Neural cell (in vitro differentiated cells): ENCODE results near the gene TSSK6. TPM values are rescaled to one million over a fixed set of nuclear protein-coding genes. Genes with fewer than 3 reads are reported as not detected.

ENCODE experiments used
- H2AFZ ChIP-seq: fragments of 200-600, 300-800 bp; sonication (generic), shearing (Covaris generic); 2 replicates; pipeline ENCODE4 v1.6.0; 2014; ENCODE audit warnings: low read depth, mild to moderate bottlenecking, antibody characterized with exemption, low read length, moderate library complexity
- H3F3A ChIP-seq: fragments of 200-600 bp; shearing (Covaris generic); 2 replicates; pipeline ENCODE4 v1.6.1; 2016; ENCODE audit warnings: mild to moderate bottlenecking, moderate library complexity, mixed read lengths, antibody characterized with exemption, low read length; ENCODE audit not compliant: insufficient read depth, poor library complexity, severe bottlenecking
- H3K27ac ChIP-seq: fragments of 200-600, 300-800 bp; sonication (generic), shearing (Covaris generic); 2 replicates; pipeline ENCODE4 v1.5.1; 2014; ENCODE audit warnings: mild to moderate bottlenecking, low read length, moderate library complexity
- H3K27me3 ChIP-seq: fragments of 300-800, 200-600 bp; sonication (generic), shearing (Covaris generic); 2 replicates; pipeline ENCODE4 v1.6.0; 2014; ENCODE audit warnings: mild to moderate bottlenecking, low read depth, low read length, moderate library complexity; ENCODE audit not compliant: insufficient read depth
- H3K36me3 ChIP-seq: fragments of 300-800, 200-600 bp; sonication (generic), shearing (Covaris generic); 2 replicates; pipeline ENCODE4 v1.5.1; 2014; ENCODE audit warnings: mild to moderate bottlenecking, antibody characterized with exemption, low read length, moderate library complexity; ENCODE audit not compliant: insufficient read depth
- H3K4me2 ChIP-seq: fragments of 300-800, 200-600 bp; sonication (generic), shearing (Covaris generic); 2 replicates; pipeline ENCODE4 v1.6.0; 2014; ENCODE audit warnings: mild to moderate bottlenecking, low read length
- H3K4me3 ChIP-seq: fragments of 300-800, 200-600 bp; sonication (generic), shearing (Covaris generic); 2 replicates; pipeline ENCODE4 v1.5.1; 2014; ENCODE audit warnings: mild to moderate bottlenecking, low read length, moderate library complexity
- H3K79me2 ChIP-seq: fragments of 200-600 bp; shearing (Covaris generic); replicated peaks from 2 replicates; pipeline ENCODE4 v1.6.0; 2014; ENCODE audit warnings: mild to moderate bottlenecking, low read length, moderate library complexity; ENCODE audit not compliant: insufficient read depth
- H3K9ac ChIP-seq: fragments of 300-800, 200-600 bp; sonication (generic), shearing (Covaris generic); 2 replicates; pipeline ENCODE4 v1.6.1; 2016; ENCODE audit warnings: mild to moderate bottlenecking, low read length, mixed read lengths
- H3K9me2 ChIP-seq: fragments of 200-600 bp; shearing (Covaris generic); 2 replicates; pipeline ENCODE4 v1.6.1; 2016; ENCODE audit warnings: mild to moderate bottlenecking, low read length, mixed read lengths; ENCODE audit not compliant: insufficient read depth
- H3K9me3 ChIP-seq: fragments of 200-600, 300-800 bp; sonication (generic), shearing (Covaris generic); 2 replicates; pipeline ENCODE4 v1.6.1; 2016; ENCODE audit warnings: mild to moderate bottlenecking, mixed run types, low read length, moderate library complexity, mixed read lengths
- H4K20me1 ChIP-seq: fragments of 200-600 bp; shearing (Covaris generic); 2 replicates; pipeline ENCODE4 v1.6.1; 2016; ENCODE audit warnings: mild to moderate bottlenecking, mixed run types; ENCODE audit not compliant: insufficient read depth
- CTCF ChIP-seq: fragments of 450-650 bp; IDR thresholded peaks from 2 replicates; pipeline ENCODE4 v1.5.1; 2014; ENCODE audit warnings: antibody characterized with exemption, mild to moderate bottlenecking, moderate library complexity; ENCODE audit not compliant: poor library complexity, severe bottlenecking
- EP300 ChIP-seq: fragments of 450-650 bp; conservative IDR thresholded peaks from 2 replicates; pipeline ENCODE4 v1.6.1; 2014; ENCODE audit warnings: antibody characterized with exemption, mild to moderate bottlenecking, moderate library complexity; ENCODE audit not compliant: poor library complexity, severe bottlenecking
- EZH2 ChIP-seq: fragments of 200-600, 300-800 bp; shearing (Covaris generic), sonication (generic); IDR thresholded peaks from 2 replicates; pipeline ENCODE4 v1.6.1; 2014; ENCODE audit warnings: antibody characterized with exemption, low read length, borderline replicate concordance, mild to moderate bottlenecking; ENCODE audit not compliant: insufficient read depth, poor library complexity, severe bottlenecking
- MXI1 ChIP-seq: fragments of 450-650 bp; conservative IDR thresholded peaks from 2 replicates; pipeline ENCODE4 v1.6.1; 2014; ENCODE audit warnings: antibody characterized with exemption, mild to moderate bottlenecking; ENCODE audit not compliant: poor library complexity, severe bottlenecking
- POLR2AphosphoS5 ChIP-seq: IDR thresholded peaks from 2 replicates; pipeline ENCODE4 v1.6.1; 2012
- RAD21 ChIP-seq: fragments of 450-650 bp; conservative IDR thresholded peaks from 2 replicates; pipeline ENCODE4 v1.6.1; 2014; ENCODE audit warnings: antibody characterized with exemption, mild to moderate bottlenecking, moderate library complexity
- REST ChIP-seq: IDR thresholded peaks from 2 replicates; pipeline ENCODE4 v1.6.1; 2012; ENCODE audit warnings: borderline replicate concordance
- SMC3 ChIP-seq: fragments of 450-650 bp; conservative IDR thresholded peaks from 2 replicates; pipeline ENCODE4 v1.6.1; 2014; ENCODE audit warnings: antibody characterized with exemption, mild to moderate bottlenecking, moderate library complexity; ENCODE audit not compliant: poor library complexity
- TAF1 ChIP-seq: IDR thresholded peaks from 2 replicates; pipeline ENCODE4 v1.6.1; 2012; ENCODE audit warnings: low read depth
- polyA plus RNA-seq: library from polyadenylated mRNA; depleted of rRNA; stranded (reverse); fragments of >200 nt; gene quantifications from 2 replicates; pipeline ENCODE4 v1.2.3, GENCODE V29; 2014

Gene TSSK6
- polyA plus RNA-seq, 1 donor from 2014 or later = 5.3 TPM

- Histone ChIP-seq H4K20me1 (no peaks in the 10 kb centered on the region), H3K9me3 (no peaks in the 10 kb centered on the region), H3K4me3 (no peak overlapping the region), H3F3A (no peaks in the 10 kb centered on the region), H3K4me2 (no peak overlapping the region), H3K9ac (no peak overlapping the region), H2AFZ (no peak overlapping the region), H3K79me2 (no peaks in the 10 kb centered on the region), H3K36me3 (no peaks in the 10 kb centered on the region), H3K9me2 (no peaks in the 10 kb centered on the region), H3K27me3 (no peaks in the 10 kb centered on the region), H3K27ac (no peak overlapping the region)
- TF ChIP-seq REST (no peak), TAF1 (no peak), CTCF (no peak), MXI1 (no peak), POLR2AphosphoS5 (no peak), EP300 (no peak), EZH2 (no peak), RAD21 (no peak), SMC3 (no peak)
Measured at GRCh38 chr19:19485998-19486290, 29.4 kb downstream of the TSSK6 start.

- TF ChIP-seq CTCF (no peak), MXI1 (no peak), EP300 (no peak), REST (no peak)
- no peaks in the 10 kb centered on the region for H3K9me3 ChIP-seq
- H3F3A ChIP-seq = no peaks in the 10 kb centered on the region
- H2AFZ ChIP-seq = no peak overlapping the region
- H3K79me2 ChIP-seq = no peaks in the 10 kb centered on the region
- no peaks in the 10 kb centered on the region for H3K36me3 ChIP-seq
- no peak overlapping the region for H3K4me3 ChIP-seq
- no peak overlapping the region for H3K27ac ChIP-seq
- H3K4me2 ChIP-seq = no peak overlapping the region
- no peak overlapping the region for H3K9ac ChIP-seq
- no peaks in the 10 kb centered on the region for H3K27me3 ChIP-seq
- H3K9me2 ChIP-seq = no peaks in the 10 kb centered on the region
- no peaks in the 10 kb centered on the region for H4K20me1 ChIP-seq
Measured at GRCh38 chr19:19485161-19485997, 30.0 kb downstream of the TSSK6 start.
